GM23248 (cell line): ENCODE results near the gene NAA40. TPM values are rescaled to one million over a fixed set of nuclear protein-coding genes. Genes with fewer than 3 reads are reported as not detected.

Experiments used
- DNase-seq: peaks from one replicate; pipeline ENCODE4 v3.0.0-alpha.2; 2015
- H2AFZ ChIP-seq: fragments of 200-600 bp; sonication (generic); 2 replicates; pipeline ENCODE4 v1.6.1; 2016; ENCODE audit warnings: antibody characterized with exemption
- H3F3A ChIP-seq: fragments of 200-600 bp; sonication (generic); 2 replicates; pipeline ENCODE4 v1.6.1; 2016; ENCODE audit warnings: mild to moderate bottlenecking, antibody characterized with exemption, mixed run types; ENCODE audit not compliant: insufficient read depth
- H3K27ac ChIP-seq: fragments of 200-600 bp; sonication (generic); 2 replicates; pipeline ENCODE4 v1.5.1; 2016; ENCODE audit warnings: mild to moderate bottlenecking
- H3K27me3 ChIP-seq: fragments of 200-600 bp; sonication (generic); replicated peaks from 2 replicates; pipeline ENCODE4 v1.6.1; 2016; ENCODE audit warnings: mild to moderate bottlenecking; ENCODE audit not compliant: insufficient read depth
- H3K36me3 ChIP-seq: fragments of 200-600 bp; sonication (generic); 2 replicates; pipeline ENCODE4 v1.6.1; 2016; ENCODE audit warnings: low read depth, mild to moderate bottlenecking
- H3K4me1 ChIP-seq: fragments of 200-600 bp; sonication (generic); 2 replicates; pipeline ENCODE4 v1.6.1; 2016; ENCODE audit warnings: mild to moderate bottlenecking; ENCODE audit not compliant: insufficient read depth
- H3K4me2 ChIP-seq: fragments of 200-600 bp; sonication (generic); one replicate; pipeline ENCODE4 v1.6.1; 2016; ENCODE audit warnings: mild to moderate bottlenecking; ENCODE audit not compliant: unreplicated experiment
- H3K4me3 ChIP-seq: fragments of 200-600 bp; sonication (generic); 2 replicates; pipeline ENCODE4 v1.5.1; 2016; ENCODE audit warnings: mild to moderate bottlenecking
- H3K79me2 ChIP-seq: fragments of 200-600 bp; sonication (generic); 2 replicates; pipeline ENCODE4 v1.6.1; 2016; ENCODE audit warnings: mild to moderate bottlenecking; ENCODE audit not compliant: insufficient read depth
- H3K9ac ChIP-seq: fragments of 200-600 bp; sonication (generic); 2 replicates; pipeline ENCODE4 v1.6.1; 2016; ENCODE audit warnings: mild to moderate bottlenecking
- H3K9me2 ChIP-seq: fragments of 200-600 bp; sonication (generic); 2 replicates; pipeline ENCODE4 v1.6.1; 2016; ENCODE audit warnings: mixed run types, mild to moderate bottlenecking, moderate library complexity; ENCODE audit not compliant: insufficient read depth
- H3K9me3 ChIP-seq: fragments of 200-600 bp; sonication (generic); one replicate; pipeline ENCODE4 v1.6.1; 2017; ENCODE audit warnings: low read depth
- H4K20me1 ChIP-seq: fragments of 200-600 bp; sonication (generic); 2 replicates; pipeline ENCODE4 v1.6.0; 2016; ENCODE audit not compliant: insufficient read depth
- EZH2 ChIP-seq: fragments of 200-600 bp; sonication (generic); IDR thresholded peaks from 2 replicates; pipeline ENCODE4 v1.6.1; 2018; ENCODE audit warnings: antibody characterized with exemption, mild to moderate bottlenecking; ENCODE audit not compliant: insufficient read depth, poor library complexity, severe bottlenecking
- EZH2phosphoT487 ChIP-seq: fragments of 200-600 bp; sonication (generic); IDR thresholded peaks from 2 replicates; pipeline ENCODE4 v1.6.1; 2018; ENCODE audit warnings: antibody characterized with exemption, moderate library complexity, mild to moderate bottlenecking, low read depth; ENCODE audit not compliant: insufficient read depth
- WGBS, 2 experiments: methylation state at CpG; one replicate each; pipeline ENCODE4 v1.1.6; 2015 to 2017; ENCODE audit warnings: low lambda C conversion rate in 2 of 2, low coverage in 1 of 2; ENCODE audit errors: missing lambda C conversion rate in 2 of 2; 5-methylcytosine and 5-hydroxymethylcytosine counted together
- in situ Hi-C: fragments of 300-500 bp; cut with MboI; formaldehyde crosslinking; loops from 2 replicates; pipeline ENCODE4 v1.15.0; 2020
- polyA plus RNA-seq: library from polyadenylated mRNA; unstranded; fragments of >200 nt; fragmentation: Nextera tagmentation; extraction: Ambion mirVana; gene quantifications from 2 replicates; pipeline ENCODE4 v1.2.1, GENCODE V29; 2016
- total RNA-seq: library from RNA; depleted of rRNA; stranded (reverse); fragments of >200 nt; shearing (Covaris generic); gene quantifications from 2 replicates; pipeline ENCODE4 v1.2.3, GENCODE V29; 2014

Gene NAA40
- total and polyA plus RNA-seq, 2 experiments from 2014 or later = 11.7 to 12.0 TPM

DNA sequence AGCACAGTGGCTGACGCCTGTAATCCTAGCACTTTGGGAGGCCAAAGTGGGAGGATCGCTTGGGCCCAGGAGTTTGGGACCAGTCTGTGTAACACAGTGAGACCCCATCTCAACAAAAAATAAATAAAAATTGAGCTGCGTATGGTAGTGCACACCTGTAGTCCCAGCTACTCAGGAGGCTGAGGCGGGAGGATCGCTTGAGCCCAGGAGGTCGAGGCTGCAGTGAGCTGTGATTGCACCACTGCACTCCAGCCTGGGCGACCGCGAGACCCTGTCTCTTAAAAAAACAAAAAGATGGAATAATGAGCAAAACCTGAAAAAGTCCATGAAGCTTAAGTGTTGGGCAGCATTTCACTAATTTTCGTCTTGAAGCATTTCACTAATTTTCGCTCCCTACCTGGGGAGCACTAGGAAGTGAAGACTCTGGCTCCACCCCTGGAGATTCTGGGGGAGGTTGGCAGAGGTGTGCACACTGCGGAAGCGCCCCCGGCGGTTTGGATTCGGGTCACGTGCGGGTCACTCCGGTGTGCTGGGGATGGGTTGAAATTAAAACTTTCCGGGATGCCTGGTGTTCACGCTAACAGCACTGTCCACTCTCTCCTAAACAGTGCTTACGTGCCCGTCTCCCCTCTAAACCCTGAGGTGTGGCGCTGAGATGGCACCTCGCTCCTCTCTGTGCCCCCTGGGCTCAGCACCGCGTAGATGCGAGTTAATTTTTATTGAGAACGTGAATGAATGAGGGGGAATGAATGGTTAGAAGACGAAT, 906 bp upstream of the NAA40 start:
- Histone ChIP-seq H3K9ac (peak overlapping the region; percentile 30), H3K36me3 (no peaks in the 10 kb centered on the region), H3K4me3 (peak overlapping the region; percentile 89), H3K9me2 (no peaks in the 10 kb centered on the region), H3K4me2 (peak overlapping the region; percentile 47), H3K4me1 (0 out of 2 replicates have a peak, but pooled peaks cover 7% of the 10 kb centered on the region), H4K20me1 (no peaks in the 10 kb centered on the region), H3K9me3 (no peaks in the 10 kb centered on the region), H3F3A (no peaks in the 10 kb centered on the region), H3K79me2 (peaks cover 38% of the 10 kb centered on the region), H3K27ac (peak overlapping the region; percentile 17), H2AFZ (peak overlapping the region; percentile 84), H3K27me3 (no peaks in the 10 kb centered on the region)
- no peak for DNase-seq
- TF ChIP-seq EZH2phosphoT487 (no peak), EZH2 (no peak)
- 30 to 34% methylated on average over 30 of the region's 30 CpGs for WGBS, 2 experiments
- in situ Hi-C loops = no loop called here

DNA sequence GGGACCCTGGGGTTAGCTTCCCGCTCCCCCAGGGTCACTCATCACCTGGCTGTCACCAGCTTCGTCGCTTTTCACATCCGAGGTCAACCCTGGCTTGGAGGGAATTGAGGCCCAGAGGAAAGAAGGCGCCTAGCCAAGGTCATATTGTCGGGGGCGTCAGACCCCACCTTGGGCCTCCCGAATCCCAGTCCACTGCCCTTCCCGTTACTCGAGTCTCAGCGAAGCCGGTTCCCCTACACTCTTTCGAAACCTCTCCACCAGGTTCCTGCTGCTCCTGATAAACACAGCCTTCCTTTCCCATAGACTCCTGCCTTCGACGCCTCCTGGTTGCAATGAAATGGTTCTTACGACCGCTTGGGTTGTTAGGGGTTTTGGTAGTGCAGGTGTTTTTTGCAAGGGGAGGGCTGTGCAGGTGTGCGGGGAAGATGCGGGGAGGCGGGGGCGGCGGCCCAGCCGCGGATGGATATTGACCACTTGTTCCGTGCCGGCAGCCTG, 642 bp downstream of the NAA40 start:
- H3K36me3 ChIP-seq = no peaks in the 10 kb centered on the region
- H3K9me2 ChIP-seq = no peaks in the 10 kb centered on the region
- DNase-seq = peak; percentile 64
- no peaks in the 10 kb centered on the region for H3K9me3 ChIP-seq
- H4K20me1 ChIP-seq = no peaks in the 10 kb centered on the region
- no peak overlapping the region for H3K27ac ChIP-seq
- 13% methylated on average over 25 to 26 of the region's 26 CpGs for WGBS, 2 experiments
- no peak for TF ChIP-seq EZH2
- TF ChIP-seq EZH2phosphoT487 = no peak
- peak overlapping the region; percentile 85 for H3K4me2 ChIP-seq
- in situ Hi-C loops = no loop called here
- H3K4me3 ChIP-seq = peak overlapping the region; percentile 89
- H3K27me3 ChIP-seq = no peaks in the 10 kb centered on the region
- 0 out of 2 replicates have a peak, but pooled peaks cover 7% of the 10 kb centered on the region for H3K4me1 ChIP-seq
- H3K9ac ChIP-seq = peak overlapping the region; percentile 82
- no peaks in the 10 kb centered on the region for H3F3A ChIP-seq
- H3K79me2 ChIP-seq = peaks cover 54% of the 10 kb centered on the region
- H2AFZ ChIP-seq = peak overlapping the region; percentile 72

DNA sequence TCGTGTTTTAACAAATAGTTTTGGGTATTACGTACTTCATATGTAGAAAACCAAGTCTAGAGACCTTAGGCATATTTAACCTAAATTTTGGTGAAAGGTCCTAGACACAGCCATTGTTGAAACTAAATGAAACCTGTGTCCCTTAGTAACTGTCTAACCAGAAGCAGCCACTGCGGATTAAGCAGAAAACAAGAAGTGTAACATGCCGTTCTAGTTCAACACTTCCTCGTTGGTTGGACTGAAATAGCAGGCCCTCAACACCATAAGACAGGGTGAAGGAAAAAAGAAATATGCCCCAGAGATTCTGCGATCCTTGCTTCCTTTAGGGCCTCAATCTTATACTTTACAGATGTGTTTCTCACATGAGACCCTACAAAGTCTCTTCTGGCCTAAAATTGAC, 2.0 kb downstream of the NAA40 start:
- H2AFZ ChIP-seq = no peak overlapping the region
- peaks cover 56% of the 10 kb centered on the region for H3K79me2 ChIP-seq
- no peaks in the 10 kb centered on the region for H3K9me3 ChIP-seq
- TF ChIP-seq EZH2 = no peak
- no peak for TF ChIP-seq EZH2phosphoT487
- H3K27me3 ChIP-seq = no peaks in the 10 kb centered on the region
- no peaks in the 10 kb centered on the region for H3K36me3 ChIP-seq
- no peaks in the 10 kb centered on the region for H3K9me2 ChIP-seq
- H4K20me1 ChIP-seq = no peaks in the 10 kb centered on the region
- WGBS, 2 experiments = 70 to 77% methylated on average over 6 of the region's 6 CpGs
- in situ Hi-C loops = loop anchor here (5.0 kb wide), 1 partner anchor 103 kb away; the partner anchor contains the start of gene MARK2
- peaks cover 17% of the 10 kb centered on the region for H3K4me1 ChIP-seq
- no peak for DNase-seq
- no peaks in the 10 kb centered on the region for H3F3A ChIP-seq
- H3K27ac ChIP-seq = no peak overlapping the region
- no peak overlapping the region for H3K4me2 ChIP-seq
- H3K9ac ChIP-seq = no peak overlapping the region
- H3K4me3 ChIP-seq = no peak overlapping the region

DNA sequence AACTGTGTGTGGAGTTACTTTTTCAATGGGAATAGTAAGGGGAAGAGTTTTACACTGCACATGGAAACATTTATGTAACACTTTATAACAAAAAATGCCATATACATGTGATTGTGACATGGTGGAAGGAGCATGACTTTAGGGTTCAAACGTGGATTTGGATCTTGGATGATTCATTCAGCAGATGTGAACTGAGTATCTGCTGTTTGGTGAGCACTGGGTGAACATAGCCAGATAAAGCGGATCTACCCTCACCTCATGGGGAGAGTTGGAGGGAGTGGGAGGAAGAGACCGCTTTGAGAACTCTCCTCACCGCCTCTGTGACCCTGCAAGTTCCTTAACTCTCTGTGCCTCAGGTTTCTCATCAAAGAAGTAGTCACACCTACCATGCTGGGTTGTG, 3.1 kb downstream of the NAA40 start:
- Histone ChIP-seq H3K27ac (no peak overlapping the region), H3K9me3 (no peaks in the 10 kb centered on the region), H3K4me1 (peaks cover 17% of the 10 kb centered on the region), H3K9me2 (no peaks in the 10 kb centered on the region), H3K9ac (no peak overlapping the region), H3K79me2 (peaks cover 56% of the 10 kb centered on the region), H2AFZ (no peak overlapping the region), H3K27me3 (no peaks in the 10 kb centered on the region), H3K4me2 (no peak overlapping the region), H3K36me3 (no peaks in the 10 kb centered on the region), H4K20me1 (no peaks in the 10 kb centered on the region), H3F3A (0 out of 2 replicates have a peak, but pooled peaks cover 4% of the 10 kb centered on the region), H3K4me3 (no peak overlapping the region)
- in situ Hi-C loops = loop anchor here (5.0 kb wide), 1 partner anchor 105 kb away; the partner anchor contains the start of gene MARK2
- WGBS, 2 experiments = 82 to 88% methylated on average over 4 of the region's 4 CpGs
- no peak for DNase-seq
- no peak for TF ChIP-seq EZH2phosphoT487
- TF ChIP-seq EZH2 = no peak
